K562 (cell line): Measurements from ENCODE around the gene GPT2. TPM values are rescaled to one million over a fixed set of nuclear protein-coding genes. Genes with fewer than 3 reads are reported as not detected.

Source experiments
- CHD1 ChIP-seq: fragments of 200-600 bp; sonication (generic); IDR thresholded peaks from one replicate; pipeline ENCODE4 v1.6.1; 2012; ENCODE audit warnings: mild to moderate bottlenecking, moderate library complexity, low read length, inconsistent platforms
- CTBP1 ChIP-seq: fragments of 450-650 bp; IDR thresholded peaks from 2 replicates; pipeline ENCODE4 v1.6.1; 2016; ENCODE audit warnings: borderline replicate concordance
- HNRNPK ChIP-seq: fragments of 200-400 bp; formaldehyde crosslinking; IDR thresholded peaks from one replicate; pipeline ENCODE4 v1.6.1; 2018; ENCODE audit warnings: mild to moderate bottlenecking, low read depth, low read length; ENCODE audit not compliant: poor library complexity, severe bottlenecking
- NFE2L1 ChIP-seq: fragments of 450-650 bp; IDR thresholded peaks from 2 replicates; pipeline ENCODE4 v1.6.1; 2016; ENCODE audit warnings: missing genetic modification characterization, low read depth, mild to moderate bottlenecking, missing compliant biosample characterization, moderate library complexity, borderline replicate concordance
- SIN3B ChIP-seq: fragments of 450-650 bp; IDR thresholded peaks from 2 replicates; pipeline ENCODE4 v1.6.1; 2017; ENCODE audit warnings: low read depth, mild to moderate bottlenecking, moderate library complexity
- SLC30A9 ChIP-seq: fragments of 250-450 bp; sonication (Bioruptor Pico); IDR thresholded peaks from 2 replicates; pipeline ENCODE4 v1.8.0; 2022; ENCODE audit warnings: mild to moderate bottlenecking, moderate library complexity
- SMC3 ChIP-seq: conservative IDR thresholded peaks from 2 replicates; pipeline ENCODE4 v1.6.1; 2011; ENCODE audit warnings: low read depth, low read length, improper control_type of control experiment; ENCODE audit not compliant: insufficient read depth
- TAF1 ChIP-seq: IDR thresholded peaks from 2 replicates; pipeline ENCODE4 v1.6.1; 2011; ENCODE audit warnings: mild to moderate bottlenecking, low read length, moderate library complexity; ENCODE audit not compliant: insufficient read depth, control insufficient read depth, severe bottlenecking; ENCODE audit errors: extremely low read depth
- ZBTB7A ChIP-seq: IDR thresholded peaks from 2 replicates; pipeline ENCODE4 v1.6.1; 2011; ENCODE audit warnings: low read depth, mild to moderate bottlenecking, low read length, moderate library complexity, borderline replicate concordance; ENCODE audit not compliant: control insufficient read depth
- ZNF140 ChIP-seq: fragments of 250-450 bp; sonication (Bioruptor Pico); IDR thresholded peaks from 2 replicates; pipeline ENCODE4 v1.8.0; 2021; ENCODE audit warnings: moderate library complexity, mild to moderate bottlenecking, inconsistent platforms
- polyA plus RNA-seq, 8 experiments: library from polyadenylated mRNA; depleted of rRNA in 4 of 8; stranded (reverse) in 5 of 8; unstranded in 3 of 8; fragments of >200 nt; fragmentation: Nextera tagmentation in 2 of 8; fragmentation: Illumina TruSeq in 1 of 8; extraction: Ambion mirVana in 2 of 8; extraction: Trizol in 1 of 8; gene quantifications; 2 replicates each; pipeline versions ENCODE4 v1.2.1 to v1.2.3, GENCODE V29; 2011 to 2014; ENCODE audit warnings: inconsistent platforms in 1 of 8, missing spikeins in 1 of 8
- total RNA-seq, 7 experiments: library from RNA; depleted of rRNA in 6 of 7; stranded (reverse); fragments of >200 nt in 6 of 7; fragmentation: Illumina TruSeq in 2 of 7; extraction: Trizol in 2 of 7; gene quantifications; 2 replicates each; pipeline versions ENCODE4 v1.2.1 to v1.2.3, GENCODE V29; 2011 to 2021; ENCODE audit warnings: low replicate concordance in 1 of 7
- TF ChIP-seq, protein P1 (sequence below), 2 experiments: fragments of 450-650 bp; formaldehyde crosslinking in 1 of 2; IDR thresholded peaks; 2 replicates each; pipeline versions ENCODE4 v1.4.0 to v1.6.1; 2014 to 2020; ENCODE audit warnings: mild to moderate bottlenecking in 2 of 2, borderline replicate concordance in 1 of 2, low read depth in 1 of 2
- TF ChIP-seq, protein P2 (sequence below): fragments of 250-450 bp; sonication (Bioruptor Pico); IDR thresholded peaks from 2 replicates; pipeline ENCODE4 v1.8.0; 2021; ENCODE audit warnings: moderate library complexity, mild to moderate bottlenecking, inconsistent platforms
- TF ChIP-seq, protein P3 (sequence below): sonication (generic); formaldehyde crosslinking; IDR thresholded peaks from 2 replicates; pipeline ENCODE4 v1.8.1; 2022; ENCODE audit warnings: missing genetic modification reagents

The GPT2 gene
- total and polyA plus RNA-seq, 9 of the 15 experiments (the other 6 are each of a cell fraction or from before 2014, with no cell fraction given), result 0.79 to 14.4 (median 5.8) TPM

DNA sequence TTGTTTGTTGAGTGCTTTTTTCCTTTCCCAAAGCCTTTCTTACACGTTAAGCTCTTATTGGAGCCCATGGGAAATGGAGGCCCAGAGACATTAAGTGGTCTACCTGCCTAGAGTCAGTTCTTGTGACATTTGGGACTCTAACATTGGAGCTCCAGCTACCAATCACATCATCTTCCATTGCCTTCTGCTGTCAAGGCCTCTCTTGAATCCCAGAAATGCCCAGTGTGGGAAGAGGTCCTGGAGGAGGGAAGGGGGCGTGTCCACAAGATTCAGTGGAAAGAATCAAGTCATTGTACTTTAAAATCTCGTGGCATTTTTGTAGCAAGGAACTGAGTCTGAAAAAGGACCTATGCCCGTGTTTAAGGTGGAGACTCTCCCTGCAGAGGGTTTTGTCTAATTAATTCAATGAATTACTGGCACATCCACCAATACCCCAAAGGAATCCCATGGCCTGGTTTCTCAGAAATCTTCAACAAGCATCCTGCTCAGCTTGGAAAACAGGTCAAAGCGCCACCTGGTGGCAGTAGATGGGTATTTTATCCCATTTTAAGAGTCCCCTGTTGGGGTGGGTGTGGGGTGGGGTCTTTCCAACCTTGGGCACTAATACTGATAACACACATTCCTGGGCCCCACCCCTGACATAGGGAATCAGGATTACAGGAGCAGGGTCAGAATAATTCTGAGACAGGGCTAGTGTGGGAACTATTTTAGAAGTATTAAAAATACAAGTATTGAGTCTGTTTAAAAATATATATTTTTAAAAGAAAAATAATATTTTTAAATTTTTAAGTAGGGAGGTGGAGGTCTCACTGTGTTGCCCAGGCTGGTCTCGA lies 24.6 kb downstream of the GPT2 start (continued):
- TF ChIP-seq, protein P1, sequence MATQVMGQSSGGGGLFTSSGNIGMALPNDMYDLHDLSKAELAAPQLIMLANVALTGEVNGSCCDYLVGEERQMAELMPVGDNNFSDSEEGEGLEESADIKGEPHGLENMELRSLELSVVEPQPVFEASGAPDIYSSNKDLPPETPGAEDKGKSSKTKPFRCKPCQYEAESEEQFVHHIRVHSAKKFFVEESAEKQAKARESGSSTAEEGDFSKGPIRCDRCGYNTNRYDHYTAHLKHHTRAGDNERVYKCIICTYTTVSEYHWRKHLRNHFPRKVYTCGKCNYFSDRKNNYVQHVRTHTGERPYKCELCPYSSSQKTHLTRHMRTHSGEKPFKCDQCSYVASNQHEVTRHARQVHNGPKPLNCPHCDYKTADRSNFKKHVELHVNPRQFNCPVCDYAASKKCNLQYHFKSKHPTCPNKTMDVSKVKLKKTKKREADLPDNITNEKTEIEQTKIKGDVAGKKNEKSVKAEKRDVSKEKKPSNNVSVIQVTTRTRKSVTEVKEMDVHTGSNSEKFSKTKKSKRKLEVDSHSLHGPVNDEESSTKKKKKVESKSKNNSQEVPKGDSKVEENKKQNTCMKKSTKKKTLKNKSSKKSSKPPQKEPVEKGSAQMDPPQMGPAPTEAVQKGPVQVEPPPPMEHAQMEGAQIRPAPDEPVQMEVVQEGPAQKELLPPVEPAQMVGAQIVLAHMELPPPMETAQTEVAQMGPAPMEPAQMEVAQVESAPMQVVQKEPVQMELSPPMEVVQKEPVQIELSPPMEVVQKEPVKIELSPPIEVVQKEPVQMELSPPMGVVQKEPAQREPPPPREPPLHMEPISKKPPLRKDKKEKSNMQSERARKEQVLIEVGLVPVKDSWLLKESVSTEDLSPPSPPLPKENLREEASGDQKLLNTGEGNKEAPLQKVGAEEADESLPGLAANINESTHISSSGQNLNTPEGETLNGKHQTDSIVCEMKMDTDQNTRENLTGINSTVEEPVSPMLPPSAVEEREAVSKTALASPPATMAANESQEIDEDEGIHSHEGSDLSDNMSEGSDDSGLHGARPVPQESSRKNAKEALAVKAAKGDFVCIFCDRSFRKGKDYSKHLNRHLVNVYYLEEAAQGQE (IDR thresholded peaks at IDR 0.05; ENCODE audit: borderline replicate concordance), result peak; percentile 59; the same call in 1 of the 2 replicates
- TF ChIP-seq, protein P1 (CRISPR knock-in tag; IDR thresholded peaks at IDR 0.05; ENCODE audit: low read depth), result no peak
- no peak for TF ChIP-seq SLC30A9 (CRISPR knock-in tag)
- no peak for TF ChIP-seq CTBP1
- no peak for TF ChIP-seq TAF1
- TF ChIP-seq NFE2L1 (tag), result no peak
- TF ChIP-seq HNRNPK, result no peak
- TF ChIP-seq, protein P2, sequence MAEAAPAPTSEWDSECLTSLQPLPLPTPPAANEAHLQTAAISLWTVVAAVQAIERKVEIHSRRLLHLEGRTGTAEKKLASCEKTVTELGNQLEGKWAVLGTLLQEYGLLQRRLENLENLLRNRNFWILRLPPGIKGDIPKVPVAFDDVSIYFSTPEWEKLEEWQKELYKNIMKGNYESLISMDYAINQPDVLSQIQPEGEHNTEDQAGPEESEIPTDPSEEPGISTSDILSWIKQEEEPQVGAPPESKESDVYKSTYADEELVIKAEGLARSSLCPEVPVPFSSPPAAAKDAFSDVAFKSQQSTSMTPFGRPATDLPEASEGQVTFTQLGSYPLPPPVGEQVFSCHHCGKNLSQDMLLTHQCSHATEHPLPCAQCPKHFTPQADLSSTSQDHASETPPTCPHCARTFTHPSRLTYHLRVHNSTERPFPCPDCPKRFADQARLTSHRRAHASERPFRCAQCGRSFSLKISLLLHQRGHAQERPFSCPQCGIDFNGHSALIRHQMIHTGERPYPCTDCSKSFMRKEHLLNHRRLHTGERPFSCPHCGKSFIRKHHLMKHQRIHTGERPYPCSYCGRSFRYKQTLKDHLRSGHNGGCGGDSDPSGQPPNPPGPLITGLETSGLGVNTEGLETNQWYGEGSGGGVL, result no peak
- TF ChIP-seq SMC3, result peak; percentile 78
- no peak for TF ChIP-seq SIN3B
- TF ChIP-seq ZBTB7A, result peak; percentile 90
- TF ChIP-seq, protein P3, sequence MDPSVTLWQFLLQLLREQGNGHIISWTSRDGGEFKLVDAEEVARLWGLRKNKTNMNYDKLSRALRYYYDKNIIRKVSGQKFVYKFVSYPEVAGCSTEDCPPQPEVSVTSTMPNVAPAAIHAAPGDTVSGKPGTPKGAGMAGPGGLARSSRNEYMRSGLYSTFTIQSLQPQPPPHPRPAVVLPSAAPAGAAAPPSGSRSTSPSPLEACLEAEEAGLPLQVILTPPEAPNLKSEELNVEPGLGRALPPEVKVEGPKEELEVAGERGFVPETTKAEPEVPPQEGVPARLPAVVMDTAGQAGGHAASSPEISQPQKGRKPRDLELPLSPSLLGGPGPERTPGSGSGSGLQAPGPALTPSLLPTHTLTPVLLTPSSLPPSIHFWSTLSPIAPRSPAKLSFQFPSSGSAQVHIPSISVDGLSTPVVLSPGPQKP (CRISPR knock-in tag), result no peak
- no peak for TF ChIP-seq CHD1
- TF ChIP-seq ZNF140 (CRISPR knock-in tag), result no peak
